Neural cell (in vitro differentiated cells): Measurements from ENCODE around the gene PSMB3. TPM values are rescaled to one million over a fixed set of nuclear protein-coding genes. Genes with fewer than 3 reads are reported as not detected.

ENCODE experiments used
- H2AFZ ChIP-seq: fragments of 200-600, 300-800 bp; sonication (generic), shearing (Covaris generic); 2 replicates; pipeline ENCODE4 v1.6.0; 2014; ENCODE audit warnings: low read depth, mild to moderate bottlenecking, antibody characterized with exemption, low read length, moderate library complexity
- H3F3A ChIP-seq: fragments of 200-600 bp; shearing (Covaris generic); 2 replicates; pipeline ENCODE4 v1.6.1; 2016; ENCODE audit warnings: mild to moderate bottlenecking, moderate library complexity, mixed read lengths, antibody characterized with exemption, low read length; ENCODE audit not compliant: insufficient read depth, poor library complexity, severe bottlenecking
- H3K27ac ChIP-seq: fragments of 200-600, 300-800 bp; sonication (generic), shearing (Covaris generic); 2 replicates; pipeline ENCODE4 v1.5.1; 2014; ENCODE audit warnings: mild to moderate bottlenecking, low read length, moderate library complexity
- H3K27me3 ChIP-seq: fragments of 300-800, 200-600 bp; sonication (generic), shearing (Covaris generic); 2 replicates; pipeline ENCODE4 v1.6.0; 2014; ENCODE audit warnings: mild to moderate bottlenecking, low read depth, low read length, moderate library complexity; ENCODE audit not compliant: insufficient read depth
- H3K36me3 ChIP-seq: fragments of 300-800, 200-600 bp; sonication (generic), shearing (Covaris generic); 2 replicates; pipeline ENCODE4 v1.5.1; 2014; ENCODE audit warnings: mild to moderate bottlenecking, antibody characterized with exemption, low read length, moderate library complexity; ENCODE audit not compliant: insufficient read depth
- H3K4me2 ChIP-seq: fragments of 300-800, 200-600 bp; sonication (generic), shearing (Covaris generic); 2 replicates; pipeline ENCODE4 v1.6.0; 2014; ENCODE audit warnings: mild to moderate bottlenecking, low read length
- H3K4me3 ChIP-seq: fragments of 300-800, 200-600 bp; sonication (generic), shearing (Covaris generic); 2 replicates; pipeline ENCODE4 v1.5.1; 2014; ENCODE audit warnings: mild to moderate bottlenecking, low read length, moderate library complexity
- H3K79me2 ChIP-seq: fragments of 200-600 bp; shearing (Covaris generic); replicated peaks from 2 replicates; pipeline ENCODE4 v1.6.0; 2014; ENCODE audit warnings: mild to moderate bottlenecking, low read length, moderate library complexity; ENCODE audit not compliant: insufficient read depth
- H3K9ac ChIP-seq: fragments of 300-800, 200-600 bp; sonication (generic), shearing (Covaris generic); 2 replicates; pipeline ENCODE4 v1.6.1; 2016; ENCODE audit warnings: mild to moderate bottlenecking, low read length, mixed read lengths
- H3K9me2 ChIP-seq: fragments of 200-600 bp; shearing (Covaris generic); 2 replicates; pipeline ENCODE4 v1.6.1; 2016; ENCODE audit warnings: mild to moderate bottlenecking, low read length, mixed read lengths; ENCODE audit not compliant: insufficient read depth
- H3K9me3 ChIP-seq: fragments of 200-600, 300-800 bp; sonication (generic), shearing (Covaris generic); 2 replicates; pipeline ENCODE4 v1.6.1; 2016; ENCODE audit warnings: mild to moderate bottlenecking, mixed run types, low read length, moderate library complexity, mixed read lengths
- H4K20me1 ChIP-seq: fragments of 200-600 bp; shearing (Covaris generic); 2 replicates; pipeline ENCODE4 v1.6.1; 2016; ENCODE audit warnings: mild to moderate bottlenecking, mixed run types; ENCODE audit not compliant: insufficient read depth
- EP300 ChIP-seq: fragments of 450-650 bp; conservative IDR thresholded peaks from 2 replicates; pipeline ENCODE4 v1.6.1; 2014; ENCODE audit warnings: antibody characterized with exemption, mild to moderate bottlenecking, moderate library complexity; ENCODE audit not compliant: poor library complexity, severe bottlenecking
- EZH2 ChIP-seq: fragments of 200-600, 300-800 bp; shearing (Covaris generic), sonication (generic); IDR thresholded peaks from 2 replicates; pipeline ENCODE4 v1.6.1; 2014; ENCODE audit warnings: antibody characterized with exemption, low read length, borderline replicate concordance, mild to moderate bottlenecking; ENCODE audit not compliant: insufficient read depth, poor library complexity, severe bottlenecking
- MXI1 ChIP-seq: fragments of 450-650 bp; conservative IDR thresholded peaks from 2 replicates; pipeline ENCODE4 v1.6.1; 2014; ENCODE audit warnings: antibody characterized with exemption, mild to moderate bottlenecking; ENCODE audit not compliant: poor library complexity, severe bottlenecking
- POLR2AphosphoS5 ChIP-seq: IDR thresholded peaks from 2 replicates; pipeline ENCODE4 v1.6.1; 2012
- RAD21 ChIP-seq: fragments of 450-650 bp; conservative IDR thresholded peaks from 2 replicates; pipeline ENCODE4 v1.6.1; 2014; ENCODE audit warnings: antibody characterized with exemption, mild to moderate bottlenecking, moderate library complexity
- SMC3 ChIP-seq: fragments of 450-650 bp; conservative IDR thresholded peaks from 2 replicates; pipeline ENCODE4 v1.6.1; 2014; ENCODE audit warnings: antibody characterized with exemption, mild to moderate bottlenecking, moderate library complexity; ENCODE audit not compliant: poor library complexity
- TAF1 ChIP-seq: IDR thresholded peaks from 2 replicates; pipeline ENCODE4 v1.6.1; 2012; ENCODE audit warnings: low read depth
- polyA plus RNA-seq: library from polyadenylated mRNA; depleted of rRNA; stranded (reverse); fragments of >200 nt; gene quantifications from 2 replicates; pipeline ENCODE4 v1.2.3, GENCODE V29; 2014
- TF ChIP-seq, protein P1 (sequence below): fragments of 450-650 bp; IDR thresholded peaks from 2 replicates; pipeline ENCODE4 v1.5.1; 2014; ENCODE audit warnings: antibody characterized with exemption, mild to moderate bottlenecking, moderate library complexity; ENCODE audit not compliant: poor library complexity, severe bottlenecking
- TF ChIP-seq, protein P2 (sequence below): IDR thresholded peaks from 2 replicates; pipeline ENCODE4 v1.6.1; 2012; ENCODE audit warnings: borderline replicate concordance

PSMB3 gene
- polyA plus RNA-seq, 1 donor from 2014 or later = 338 TPM

DNA sequence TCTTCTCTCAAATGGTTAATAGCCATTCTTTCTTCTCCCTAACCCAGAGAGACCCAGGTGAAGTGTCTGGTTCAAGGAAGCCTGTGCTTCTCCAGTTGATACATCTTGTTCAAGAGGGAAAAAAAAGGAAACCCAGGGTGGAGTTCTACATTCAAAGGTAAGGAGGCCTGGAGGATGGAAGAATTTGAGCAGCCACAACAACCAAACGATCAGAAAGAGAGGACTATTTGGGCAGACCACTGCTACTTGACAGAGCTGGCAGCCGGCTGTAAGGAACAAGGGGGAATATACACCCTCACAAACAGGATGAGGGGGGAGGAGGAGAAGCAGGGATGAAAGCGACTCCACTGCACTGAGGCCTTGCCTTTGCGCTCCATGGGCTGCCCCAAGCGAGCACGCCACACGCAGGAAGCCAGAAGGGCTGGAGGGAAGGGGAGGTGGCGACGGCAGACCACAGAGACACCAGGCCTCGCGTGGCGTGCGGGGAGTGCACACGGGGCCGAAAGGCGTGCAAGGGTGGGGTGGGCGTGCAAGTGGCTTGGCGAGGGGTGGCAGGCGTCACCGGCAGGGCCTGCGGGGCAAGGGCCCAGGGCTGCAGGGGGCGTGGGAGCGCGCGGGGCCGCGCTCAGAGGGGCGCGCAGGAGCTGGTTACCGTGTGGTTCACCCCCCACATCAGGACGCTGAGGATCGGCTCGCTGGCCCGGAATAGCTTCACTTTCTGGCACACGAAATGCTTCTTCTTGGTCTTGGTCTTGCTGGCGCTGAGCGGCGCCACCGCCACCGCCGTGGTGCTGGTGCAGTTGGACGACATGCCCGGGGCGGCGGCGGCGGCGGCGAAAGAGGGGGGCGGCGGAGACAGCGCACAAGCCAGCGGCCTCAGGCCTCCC, 46.3 kb downstream of the PSMB3 start:
- Histone ChIP-seq H3K27ac (peak overlapping the region; percentile 89), H3K4me2 (peak overlapping the region; percentile 94), H3K9ac (peak overlapping the region; percentile 94), H2AFZ (peak overlapping the region; percentile 56), H3K4me3 (peak overlapping the region; percentile 100), H3F3A (peaks cover 6% of the 10 kb centered on the region), H3K9me2 (no peaks in the 10 kb centered on the region), H3K36me3 (no peaks in the 10 kb centered on the region), H3K27me3 (no peaks in the 10 kb centered on the region), H3K79me2 (peaks cover 47% of the 10 kb centered on the region), H4K20me1 (no peaks in the 10 kb centered on the region), H3K9me3 (no peaks in the 10 kb centered on the region)
- TF ChIP-seq, protein P1, sequence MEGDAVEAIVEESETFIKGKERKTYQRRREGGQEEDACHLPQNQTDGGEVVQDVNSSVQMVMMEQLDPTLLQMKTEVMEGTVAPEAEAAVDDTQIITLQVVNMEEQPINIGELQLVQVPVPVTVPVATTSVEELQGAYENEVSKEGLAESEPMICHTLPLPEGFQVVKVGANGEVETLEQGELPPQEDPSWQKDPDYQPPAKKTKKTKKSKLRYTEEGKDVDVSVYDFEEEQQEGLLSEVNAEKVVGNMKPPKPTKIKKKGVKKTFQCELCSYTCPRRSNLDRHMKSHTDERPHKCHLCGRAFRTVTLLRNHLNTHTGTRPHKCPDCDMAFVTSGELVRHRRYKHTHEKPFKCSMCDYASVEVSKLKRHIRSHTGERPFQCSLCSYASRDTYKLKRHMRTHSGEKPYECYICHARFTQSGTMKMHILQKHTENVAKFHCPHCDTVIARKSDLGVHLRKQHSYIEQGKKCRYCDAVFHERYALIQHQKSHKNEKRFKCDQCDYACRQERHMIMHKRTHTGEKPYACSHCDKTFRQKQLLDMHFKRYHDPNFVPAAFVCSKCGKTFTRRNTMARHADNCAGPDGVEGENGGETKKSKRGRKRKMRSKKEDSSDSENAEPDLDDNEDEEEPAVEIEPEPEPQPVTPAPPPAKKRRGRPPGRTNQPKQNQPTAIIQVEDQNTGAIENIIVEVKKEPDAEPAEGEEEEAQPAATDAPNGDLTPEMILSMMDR = peak; percentile 26
- TF ChIP-seq POLR2AphosphoS5 (peak; percentile 43), EZH2 (no peak), MXI1 (peak; percentile 84), RAD21 (peak; percentile 11), SMC3 (peak; percentile 18), TAF1 (no peak), EP300 (no peak)
- TF ChIP-seq, protein P2, sequence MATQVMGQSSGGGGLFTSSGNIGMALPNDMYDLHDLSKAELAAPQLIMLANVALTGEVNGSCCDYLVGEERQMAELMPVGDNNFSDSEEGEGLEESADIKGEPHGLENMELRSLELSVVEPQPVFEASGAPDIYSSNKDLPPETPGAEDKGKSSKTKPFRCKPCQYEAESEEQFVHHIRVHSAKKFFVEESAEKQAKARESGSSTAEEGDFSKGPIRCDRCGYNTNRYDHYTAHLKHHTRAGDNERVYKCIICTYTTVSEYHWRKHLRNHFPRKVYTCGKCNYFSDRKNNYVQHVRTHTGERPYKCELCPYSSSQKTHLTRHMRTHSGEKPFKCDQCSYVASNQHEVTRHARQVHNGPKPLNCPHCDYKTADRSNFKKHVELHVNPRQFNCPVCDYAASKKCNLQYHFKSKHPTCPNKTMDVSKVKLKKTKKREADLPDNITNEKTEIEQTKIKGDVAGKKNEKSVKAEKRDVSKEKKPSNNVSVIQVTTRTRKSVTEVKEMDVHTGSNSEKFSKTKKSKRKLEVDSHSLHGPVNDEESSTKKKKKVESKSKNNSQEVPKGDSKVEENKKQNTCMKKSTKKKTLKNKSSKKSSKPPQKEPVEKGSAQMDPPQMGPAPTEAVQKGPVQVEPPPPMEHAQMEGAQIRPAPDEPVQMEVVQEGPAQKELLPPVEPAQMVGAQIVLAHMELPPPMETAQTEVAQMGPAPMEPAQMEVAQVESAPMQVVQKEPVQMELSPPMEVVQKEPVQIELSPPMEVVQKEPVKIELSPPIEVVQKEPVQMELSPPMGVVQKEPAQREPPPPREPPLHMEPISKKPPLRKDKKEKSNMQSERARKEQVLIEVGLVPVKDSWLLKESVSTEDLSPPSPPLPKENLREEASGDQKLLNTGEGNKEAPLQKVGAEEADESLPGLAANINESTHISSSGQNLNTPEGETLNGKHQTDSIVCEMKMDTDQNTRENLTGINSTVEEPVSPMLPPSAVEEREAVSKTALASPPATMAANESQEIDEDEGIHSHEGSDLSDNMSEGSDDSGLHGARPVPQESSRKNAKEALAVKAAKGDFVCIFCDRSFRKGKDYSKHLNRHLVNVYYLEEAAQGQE = peak; percentile 31

DNA sequence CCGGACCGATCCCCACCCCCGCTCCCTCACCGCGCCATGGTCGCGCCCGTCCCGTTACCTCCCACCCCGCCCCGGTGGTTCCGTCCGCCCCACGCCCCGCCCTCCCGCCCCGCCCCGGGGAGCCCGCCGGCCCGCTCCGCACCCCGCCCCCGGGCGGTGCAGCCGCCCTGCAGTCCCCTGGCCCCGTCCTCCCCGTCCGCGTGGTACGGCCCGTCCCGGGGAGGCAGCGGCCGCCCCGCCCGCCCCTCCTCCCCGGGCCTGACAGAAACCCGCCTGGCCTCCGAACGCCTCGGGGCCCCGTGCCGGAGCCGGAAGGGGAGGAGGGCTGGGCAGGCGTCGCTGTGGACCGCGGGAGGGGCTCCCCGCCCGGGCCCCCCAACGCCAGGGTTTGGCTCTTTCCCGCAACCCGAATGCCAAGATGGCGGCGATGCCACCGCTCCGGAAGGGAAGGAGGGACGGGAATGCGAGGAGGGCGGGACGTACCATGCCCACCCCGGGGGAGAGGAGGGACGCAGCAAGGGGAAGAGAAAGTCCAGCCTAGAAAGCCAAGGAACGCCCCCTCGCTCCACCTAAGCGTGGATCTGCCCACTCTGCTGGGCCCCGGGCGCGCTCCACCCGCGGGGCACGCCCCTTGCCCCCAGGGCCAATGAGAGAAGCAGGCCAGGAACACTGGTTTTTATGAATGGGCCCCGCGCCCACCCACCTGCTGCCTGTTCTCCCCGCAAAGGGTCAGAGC, 47.1 kb downstream of the PSMB3 start, which contains the start of gene PIP4K2B:
TSS of gene PIP4K2B (minus strand) at position 56 of the 736 bp plus-strand sequence. CDS start 132 bp downstream, outside the sequence.
- Histone ChIP-seq H4K20me1 (no peaks in the 10 kb centered on the region), H3K36me3 (no peaks in the 10 kb centered on the region), H3K9me2 (no peaks in the 10 kb centered on the region), H3K27ac (peak within 1 kb of the TSS; percentile 89), H2AFZ (peak within 1 kb of the TSS; percentile 56), H3K79me2 (peaks cover 40% of the 10 kb centered on the region), H3K9me3 (no peaks in the 10 kb centered on the region), H3K9ac (peak within 1 kb of the TSS; percentile 94), H3K27me3 (no peaks in the 10 kb centered on the region), H3F3A (peaks cover 6% of the 10 kb centered on the region), H3K4me2 (peak within 1 kb of the TSS; percentile 94), H3K4me3 (peak within 1 kb of the TSS; percentile 100)
- TF ChIP-seq POLR2AphosphoS5 (peak; percentile 76), EZH2 (no peak), MXI1 (no peak), SMC3 (peak; percentile 13), RAD21 (no peak), TAF1 (peak; percentile 39), EP300 (peak; percentile 58)
- TF ChIP-seq, protein P1 = no peak
- TF ChIP-seq, protein P2 = peak; percentile 73
